A673 (cell line): ENCODE results near the gene DPH5. TPM values are rescaled to one million over a fixed set of nuclear protein-coding genes. Genes with fewer than 3 reads are reported as not detected.

Experiments used
- BruUV-seq: library from RNA; stranded (reverse); fragments of 400-500 nt; replicated peaks from 2 replicates; lab custom pipeline; 2021; lab: Mats Ljungman, UMichigan
- CTCF ChIA-PET: fragments of 300-600 bp; sonication (Branson Sonifier 250); formaldehyde crosslinking; loops from one replicate; lab custom pipeline; 2022; ENCODE audit warnings: antibody characterized with exemption; lab: Charles Lee
- POLR2A ChIA-PET: fragments of 300-600 bp; sonication (Branson Sonifier 250); formaldehyde crosslinking; loops from one replicate; lab custom pipeline; 2022; ENCODE audit warnings: antibody characterized with exemption; ENCODE audit not compliant: low non-redundant PET; lab: Charles Lee
- DNase-seq: peaks from one replicate; pipeline ENCODE4 v3.0.0-alpha.2; 2015; ENCODE audit warnings: low spot score
- H3K27ac ChIP-seq: fragments of 200-600 bp; sonication (generic); 2 replicates; pipeline ENCODE4 v1.5.1; 2016; ENCODE audit warnings: mixed run types, low read depth, mild to moderate bottlenecking, mixed read lengths, antibody characterized with exemption, low read length; ENCODE audit not compliant: poor library complexity, severe bottlenecking
- H3K27me3 ChIP-seq: fragments of 200-600 bp; sonication (generic); replicated peaks from 2 replicates; pipeline ENCODE4 v1.6.1; 2017; ENCODE audit warnings: mixed run types, low read depth, mild to moderate bottlenecking, mixed read lengths, antibody characterized with exemption, low read length; ENCODE audit not compliant: insufficient read depth, poor library complexity
- H3K36me3 ChIP-seq: fragments of 200-600 bp; sonication (generic); 2 replicates; pipeline ENCODE4 v1.6.1; 2016; ENCODE audit warnings: mixed run types, mild to moderate bottlenecking, mixed read lengths, antibody characterized with exemption, low read length; ENCODE audit not compliant: insufficient read depth, poor library complexity, severe bottlenecking
- H3K4me1 ChIP-seq: fragments of 200-600 bp; sonication (generic); 2 replicates; pipeline ENCODE4 v1.6.1; 2017; ENCODE audit warnings: mixed run types, mild to moderate bottlenecking, mixed read lengths, antibody characterized with exemption, low read length; ENCODE audit not compliant: insufficient read depth, poor library complexity, severe bottlenecking
- H3K4me3 ChIP-seq: fragments of 200-600 bp; sonication (generic); 2 replicates; pipeline ENCODE4 v1.5.1; 2016; ENCODE audit warnings: low read depth, mixed run types, mild to moderate bottlenecking, mixed read lengths, low read length; ENCODE audit not compliant: poor library complexity, severe bottlenecking
- H3K9me3 ChIP-seq: fragments of 200-600 bp; sonication (generic); 2 replicates; pipeline ENCODE4 v1.6.1; 2016; ENCODE audit warnings: mixed run types, low read depth, mild to moderate bottlenecking, mixed read lengths, antibody characterized with exemption, low read length; ENCODE audit not compliant: poor library complexity, severe bottlenecking
- EZH2 ChIP-seq: fragments of 200-600 bp; sonication (generic); IDR thresholded peaks from 2 replicates; pipeline ENCODE4 v1.6.1; 2017; ENCODE audit warnings: borderline replicate concordance, low read depth, mild to moderate bottlenecking, mixed read lengths, antibody characterized with exemption, low read length; ENCODE audit not compliant: poor library complexity, severe bottlenecking
- intact Hi-C: fragments of 100-400 bp; cut with micrococcal nuclease; formaldehyde crosslinking; loops from one replicate; pipeline ENCODE4 v1.10.0; 2022; ENCODE audit not compliant: unreplicated experiment
- total RNA-seq: library from RNA; stranded (reverse); gene quantifications from 2 replicates; pipeline ENCODE4 v1.2.3, GENCODE V29; 2021
- TF ChIP-seq, protein P1 (sequence below): fragments of 300-800, 200-600 bp; sonication (generic); conservative IDR thresholded peaks from 2 replicates; pipeline ENCODE4 v1.5.1; 2017; ENCODE audit warnings: low read depth, mild to moderate bottlenecking, antibody characterized with exemption, low read length, moderate library complexity, mixed read lengths

The DPH5 gene
- total RNA-seq, 1 experiment from 2014 or later = 50.5 TPM

GRCh38 chr1:101029184-101029583 is 3.6 kb upstream of the DPH5 start:
- H3K4me1 ChIP-seq = peaks cover 13% of the 10 kb centered on the region
- no peak for DNase-seq
- TF ChIP-seq, protein P1, sequence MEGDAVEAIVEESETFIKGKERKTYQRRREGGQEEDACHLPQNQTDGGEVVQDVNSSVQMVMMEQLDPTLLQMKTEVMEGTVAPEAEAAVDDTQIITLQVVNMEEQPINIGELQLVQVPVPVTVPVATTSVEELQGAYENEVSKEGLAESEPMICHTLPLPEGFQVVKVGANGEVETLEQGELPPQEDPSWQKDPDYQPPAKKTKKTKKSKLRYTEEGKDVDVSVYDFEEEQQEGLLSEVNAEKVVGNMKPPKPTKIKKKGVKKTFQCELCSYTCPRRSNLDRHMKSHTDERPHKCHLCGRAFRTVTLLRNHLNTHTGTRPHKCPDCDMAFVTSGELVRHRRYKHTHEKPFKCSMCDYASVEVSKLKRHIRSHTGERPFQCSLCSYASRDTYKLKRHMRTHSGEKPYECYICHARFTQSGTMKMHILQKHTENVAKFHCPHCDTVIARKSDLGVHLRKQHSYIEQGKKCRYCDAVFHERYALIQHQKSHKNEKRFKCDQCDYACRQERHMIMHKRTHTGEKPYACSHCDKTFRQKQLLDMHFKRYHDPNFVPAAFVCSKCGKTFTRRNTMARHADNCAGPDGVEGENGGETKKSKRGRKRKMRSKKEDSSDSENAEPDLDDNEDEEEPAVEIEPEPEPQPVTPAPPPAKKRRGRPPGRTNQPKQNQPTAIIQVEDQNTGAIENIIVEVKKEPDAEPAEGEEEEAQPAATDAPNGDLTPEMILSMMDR = no peak
- no peak for TF ChIP-seq EZH2
- no peaks in the 10 kb centered on the region for H3K9me3 ChIP-seq
- POLR2A ChIA-PET = no interaction called here
- H3K36me3 ChIP-seq = no peaks in the 10 kb centered on the region
- CTCF ChIA-PET = no interaction called here
- intact Hi-C loops = loop anchor here (5.0 kb wide), 2 partner anchors 77 to 208 kb away; partner anchors contain the start of gene S1PR1
- no peak overlapping the region for H3K27ac ChIP-seq
- no peak overlapping the region for H3K4me3 ChIP-seq
- H3K27me3 ChIP-seq = no peaks in the 10 kb centered on the region
- BruUV-seq = no TSS peak

DNA sequence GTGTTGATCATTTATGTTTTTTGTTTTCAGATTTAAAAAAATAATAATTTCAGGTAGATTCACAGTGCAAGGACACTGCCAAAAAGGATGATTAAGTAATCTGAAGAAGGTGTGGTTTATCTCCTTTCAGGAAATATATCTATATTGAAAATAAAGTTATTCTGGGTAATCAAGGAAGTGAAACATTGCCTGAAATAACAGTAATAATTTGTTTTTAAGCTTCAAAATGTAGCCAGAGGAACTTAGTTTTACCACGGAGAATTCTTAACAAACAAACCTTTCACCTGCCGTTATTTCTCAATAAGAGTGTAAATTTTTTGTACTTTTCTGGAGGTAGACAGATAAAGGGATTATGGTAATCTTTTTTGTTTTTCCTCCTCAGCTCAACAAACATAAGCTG is 2.9 kb upstream of the DPH5 start:
- TF ChIP-seq EZH2 = no peak
- TF ChIP-seq, protein P1 = no peak
- no peak for DNase-seq
- Histone ChIP-seq H3K4me1 (peaks cover 13% of the 10 kb centered on the region), H3K9me3 (no peaks in the 10 kb centered on the region), H3K36me3 (no peaks in the 10 kb centered on the region), H3K27ac (no peak overlapping the region), H3K27me3 (no peaks in the 10 kb centered on the region), H3K4me3 (no peak overlapping the region)
- BruUV-seq = no TSS peak
- CTCF ChIA-PET = no interaction called here
- POLR2A ChIA-PET = no interaction called here
- intact Hi-C loops = loop anchor here (5.0 kb wide), 2 partner anchors 76 to 209 kb away; partner anchors contain the start of gene S1PR1

DNA sequence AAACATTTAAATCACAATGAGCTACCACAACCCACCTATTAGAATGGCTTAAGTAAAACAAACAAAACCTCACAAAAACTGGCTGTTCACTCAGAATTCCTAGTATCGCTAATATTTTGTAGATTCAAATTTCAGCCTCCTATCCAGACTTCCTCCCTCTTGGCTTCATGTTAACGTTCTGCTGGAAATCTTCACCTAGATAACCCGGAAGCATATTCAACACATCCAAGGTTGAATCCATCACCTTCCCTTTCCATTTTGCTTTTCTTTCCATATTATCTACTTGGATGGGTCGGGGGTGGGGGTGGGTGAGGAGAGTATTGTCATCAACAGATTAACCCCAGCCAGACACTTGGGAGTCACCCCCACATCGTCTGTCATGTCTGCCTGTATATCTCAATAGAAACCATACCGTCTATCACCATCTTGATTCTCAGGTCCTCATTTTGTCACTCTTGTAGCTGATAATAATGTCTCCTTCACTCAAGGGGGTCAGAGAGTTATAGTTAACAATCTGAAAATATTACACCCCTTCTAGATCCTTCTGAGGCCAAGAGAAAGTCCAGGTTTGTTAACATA is 1.7 kb upstream of the DPH5 start:
- Histone ChIP-seq H3K27ac (no peak overlapping the region), H3K27me3 (no peaks in the 10 kb centered on the region), H3K9me3 (no peaks in the 10 kb centered on the region), H3K36me3 (no peaks in the 10 kb centered on the region), H3K4me1 (peaks cover 23% of the 10 kb centered on the region), H3K4me3 (peak overlapping the region; percentile 66)
- no TSS peak for BruUV-seq
- intact Hi-C loops = loop anchor here (5.0 kb wide), 2 partner anchors 75 to 210 kb away; partner anchors contain the start of gene S1PR1
- no peak for DNase-seq
- TF ChIP-seq EZH2 = no peak
- TF ChIP-seq, protein P1 = no peak
- ChIA-PET CTCF (no interaction called here), POLR2A (no interaction called here)
